Right lobe of liver (tissue), 6 donors: Measurements from ENCODE around the gene SPP2. TPM values are rescaled to one million over a fixed set of nuclear protein-coding genes. Genes with fewer than 3 reads are reported as not detected.

Experiments used
- ATAC-seq, 4 donors: fragments of 200-7000 bp; cut with Tn5 transposase; one replicate each; pipeline ENCODE4 v1.9.1; 2020; ENCODE audit warnings: mild to moderate bottlenecking in 4 of 4, moderate library complexity in 4 of 4
- DNase-seq, 3 donors: peaks; one replicate each; pipeline ENCODE4 v3.0.0-alpha.2; 2020
- H3K27ac ChIP-seq, 3 donors: fragments of 200-600 bp; one replicate each; pipeline ENCODE4 v1.8.0; 2022
- H3K27me3 ChIP-seq, 2 donors: fragments of 200-600 bp; one replicate each; pipeline ENCODE4 v1.8.0; 2022
- H3K36me3 ChIP-seq, 4 donors: fragments of 200-600 bp; sonication (generic) in 1 of 4; one replicate each; pipeline versions ENCODE4 v1.5.1 to v1.8.0; 2017 to 2022; ENCODE audit warnings: control low read depth in 1 of 4
- H3K4me1 ChIP-seq, 4 donors: fragments of 200-600 bp; sonication (generic) in 1 of 4; one replicate each; pipeline versions ENCODE4 v1.5.1 to v1.8.0; 2017 to 2022; ENCODE audit warnings: control low read depth in 1 of 4
- H3K4me3 ChIP-seq, 3 donors: fragments of 200-600 bp; one replicate each; pipeline ENCODE4 v1.8.0; 2022
- H3K9me3 ChIP-seq, 4 donors: fragments of 200-600 bp; sonication (generic) in 1 of 4; one replicate each; pipeline versions ENCODE4 v1.5.1 to v1.8.0; 2017 to 2022; ENCODE audit warnings: control low read depth in 1 of 4
- CTCF ChIP-seq, 4 donors: fragments of 200-600 bp in 3 of 4; fragments of 450-650 bp in 1 of 4; IDR thresholded peaks; one replicate each; pipeline versions ENCODE4 v1.5.1 to v1.8.0; 2016 to 2022; ENCODE audit warnings: antibody characterized with exemption in 4 of 4, mild to moderate bottlenecking in 2 of 4
- POLR2A ChIP-seq: fragments of 450-650 bp; IDR thresholded peaks from one replicate; pipeline ENCODE4 v1.6.1; 2017; ENCODE audit warnings: antibody characterized with exemption, mild to moderate bottlenecking
- WGBS: methylation state at CpG from one replicate; pipeline ENCODE4 v1.1.6; 2018; ENCODE audit warnings: low coverage, low lambda C conversion rate; ENCODE audit not compliant: insufficient coverage; ENCODE audit errors: missing lambda C conversion rate; 5-methylcytosine and 5-hydroxymethylcytosine counted together
- intact Hi-C, 2 donors: fragments of 100-400 bp; cut with DNase I; formaldehyde crosslinking; loops; one replicate each; pipeline versions ENCODE4 v1.11.2 to v1.14.1; 2022
- total RNA-seq, 6 experiments: library from RNA; depleted of rRNA in 2 of 6; stranded (reverse); fragments of >200 nt in 2 of 6; fragmentation: NEBNext Ultra II Directional in 3 of 6; extraction: Animal tissue kit (Norgen Biotek cat#: 25700) in 3 of 6; gene quantifications; one replicate each; pipeline versions ENCODE4 v1.1.0 to v1.2.4, GENCODE V29; 2016 to 2023
- donor health status: DM: no; HTN: yes; CAD: no.
- donor health status: DM: no; HTN: no; CAD: no.
- donor health status: DM: no; HTN: no; CAD: no.
- donor health status: DM: no; HTN: yes; CAD: no.
- donor health status: DM: no; HTN: yes; CAD: no.

Gene SPP2
- total RNA-seq, 6 experiments from 2014 or later: 31.9 to 177 (median 70.2) TPM

DNA sequence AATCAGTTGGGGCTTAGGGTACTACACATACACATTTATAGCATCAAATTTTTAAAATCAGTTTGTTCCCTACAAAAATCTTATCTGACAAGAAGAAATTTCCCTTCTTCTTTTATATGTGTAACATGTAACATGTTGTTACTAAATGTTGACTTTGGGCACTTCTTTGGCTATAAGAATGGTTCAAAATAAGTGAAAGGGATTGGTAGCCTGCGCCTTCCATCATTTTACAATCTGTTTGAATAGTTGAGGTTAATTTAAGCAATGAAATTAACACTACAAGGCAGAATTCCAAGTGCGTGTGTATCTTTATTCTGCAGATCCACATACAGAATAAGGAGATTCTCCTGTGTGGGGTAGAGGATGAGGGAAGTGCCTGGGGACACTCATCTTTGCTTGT is 30.2 kb upstream of the SPP2 start:
- Histone ChIP-seq H3K36me3 (no peaks in the 10 kb centered on the region), H3K4me1 (peaks cover 0 to 4% (median 2%) of the 10 kb centered on the region in 4 donors), H3K27me3 (no peaks in the 10 kb centered on the region), H3K4me3 (no peak overlapping the region), H3K9me3 (no peaks in the 10 kb centered on the region), H3K27ac (no peak overlapping the region)
- ATAC-seq (no peak), DNase-seq (no peak)
- WGBS: 85% methylated on average over 2 of the region's 2 CpGs
- TF ChIP-seq POLR2A (no peak), CTCF (IDR thresholded peaks at IDR 0.05) (no peak)
- intact Hi-C loops: no loop called here

DNA sequence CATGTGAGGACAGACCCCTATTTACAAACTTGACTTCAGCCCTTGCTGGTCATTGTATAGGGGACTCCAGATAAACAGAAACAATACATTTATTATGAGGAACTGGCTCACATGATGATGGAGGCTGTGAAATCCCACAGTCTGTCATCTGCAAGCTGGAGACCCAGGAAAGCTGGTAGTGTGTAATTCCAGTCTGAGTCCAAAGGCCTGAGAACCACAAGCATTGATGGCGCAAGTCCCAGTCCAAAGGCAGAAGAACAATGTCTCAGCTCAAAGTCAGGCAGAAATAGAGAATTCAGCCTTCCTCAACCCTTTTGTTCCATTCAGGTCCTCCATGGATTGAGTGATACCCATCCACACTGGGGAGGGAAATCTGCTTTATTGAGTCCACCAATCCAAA is 28.1 kb upstream of the SPP2 start:
- WGBS: 40% methylated on average over 1 of the region's 1 CpG
- DNase-seq: peak in 1 of 3 donors; percentile 72
- ATAC-seq: peak; percentile 72 to 93 (median 88)
- H3K9me3 ChIP-seq: no peaks in the 10 kb centered on the region
- H3K27ac ChIP-seq: no peak overlapping the region
- H3K36me3 ChIP-seq: no peaks in the 10 kb centered on the region
- no peak overlapping the region for H3K4me3 ChIP-seq
- no peaks in the 10 kb centered on the region for H3K27me3 ChIP-seq
- TF ChIP-seq POLR2A (no peak), CTCF (IDR thresholded peaks at IDR 0.05) (no peak)
- intact Hi-C loops: no loop called here
- H3K4me1 ChIP-seq: peaks cover 0 to 4% (median 2%) of the 10 kb centered on the region in 4 donors

DNA sequence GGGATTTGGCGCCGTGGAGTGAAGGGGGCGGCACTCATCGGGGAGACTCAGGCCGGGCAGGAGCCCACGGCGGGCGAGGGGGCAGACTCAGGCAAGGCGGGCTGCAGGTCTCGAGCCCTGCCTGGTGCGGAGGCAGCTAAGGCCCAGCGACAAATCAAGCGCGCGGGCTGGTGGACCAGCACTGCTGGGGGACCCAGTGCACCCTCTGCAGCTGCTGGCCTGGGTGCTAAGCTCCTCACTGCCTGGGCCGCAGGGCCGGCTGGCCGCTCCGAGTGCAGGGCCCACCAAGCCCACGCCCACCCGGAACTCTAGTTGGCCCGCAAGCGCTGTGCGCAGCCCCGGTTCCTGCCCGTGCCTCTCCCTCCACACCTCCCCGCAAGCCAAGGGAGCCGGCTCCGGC is 26.2 kb upstream of the SPP2 start:
- no peak overlapping the region for H3K27ac ChIP-seq
- intact Hi-C loops: no loop called here
- H3K4me1 ChIP-seq: peaks cover 0 to 4% (median 2%) of the 10 kb centered on the region in 4 donors
- TF ChIP-seq POLR2A (no peak), CTCF (IDR thresholded peaks at IDR 0.05) (no peak)
- H3K36me3 ChIP-seq: no peaks in the 10 kb centered on the region
- H3K4me3 ChIP-seq: no peak overlapping the region
- H3K27me3 ChIP-seq: no peaks in the 10 kb centered on the region
- H3K9me3 ChIP-seq: no peaks in the 10 kb centered on the region
- ATAC-seq (no peak), DNase-seq (no peak)
- WGBS: no CpG with 5 or more reads among the region's 29 CpGs

- Histone ChIP-seq H3K27me3 (no peaks in the 10 kb centered on the region), H3K4me3 (no peak overlapping the region), H3K9me3 (no peaks in the 10 kb centered on the region), H3K27ac (no peak overlapping the region), H3K4me1 (peaks cover 0 to 4% (median 2%) of the 10 kb centered on the region in 4 donors), H3K36me3 (no peaks in the 10 kb centered on the region)
- TF ChIP-seq CTCF (IDR thresholded peaks at IDR 0.05): no peak
- no peak for TF ChIP-seq POLR2A
- 41% methylated on average over 9 of the region's 10 CpGs for WGBS
- peak in 2 of 4 donors; percentile 22 to 23 for ATAC-seq
- intact Hi-C loops: no loop called here
- no peak for DNase-seq
Measured at GRCh38 chr2:234025466-234025865, 25.0 kb upstream of the SPP2 start.

DNA sequence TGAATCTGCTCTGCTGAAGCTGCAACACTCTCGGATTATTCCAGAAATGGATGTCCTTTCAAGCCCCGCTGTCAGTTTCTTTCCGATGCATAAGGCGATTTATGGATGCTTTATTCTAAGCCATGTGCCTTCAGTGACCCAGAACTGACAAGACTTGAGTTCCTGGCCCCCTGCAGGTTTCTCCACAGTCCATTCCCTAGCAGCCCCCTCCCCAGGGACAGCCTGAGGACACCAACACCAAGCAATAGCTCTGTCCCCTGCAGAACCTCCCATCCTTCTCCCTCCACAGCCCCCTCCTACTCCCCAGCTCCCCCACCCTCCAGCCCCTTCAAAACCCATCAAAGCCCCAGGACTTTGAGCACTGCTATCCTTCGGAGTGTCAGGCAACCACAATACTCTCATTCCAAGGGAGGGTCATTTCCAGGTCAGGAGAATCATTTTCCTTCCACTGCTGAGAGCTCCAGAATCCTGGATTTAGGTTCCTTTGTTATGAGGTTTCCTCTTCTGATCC is 24.6 kb upstream of the SPP2 start:
- TF ChIP-seq CTCF (IDR thresholded peaks at IDR 0.05) (no peak), POLR2A (no peak)
- intact Hi-C loops: no loop called here
- no peak for DNase-seq
- H3K27me3 ChIP-seq: no peaks in the 10 kb centered on the region
- H3K36me3 ChIP-seq: no peaks in the 10 kb centered on the region
- H3K4me1 ChIP-seq: peaks cover 0 to 4% (median 2%) of the 10 kb centered on the region in 4 donors
- H3K9me3 ChIP-seq: no peaks in the 10 kb centered on the region
- WGBS: 63% methylated on average over 5 of the region's 5 CpGs
- no peak overlapping the region for H3K27ac ChIP-seq
- H3K4me3 ChIP-seq: no peak overlapping the region
- ATAC-seq: no peak
